Fibroblast of skin of back (primary cell): Measurements from ENCODE around the gene SND1.
A peak's percentile ranks its signal among the peaks of the same experiment; 100 is the strongest.

Experiments
- DNase-seq: peaks from one replicate; pipeline ENCODE4 v3.0.0-alpha.2; 2013

SND1 gene

GRCh38 chr7:127909424-127910152 lies 257.6 kb downstream of the SND1 start:
- no peak for DNase-seq

- no peak for DNase-seq
These were observed 258.7 kb downstream of the SND1 start for GRCh38 chr7:127910670-127911069.

GRCh38 chr7:127911968-127912511 lies 260.0 kb downstream of the SND1 start:
- no peak for DNase-seq

GRCh38 chr7:127912901-127913300 lies 260.9 kb downstream of the SND1 start:
- no peak for DNase-seq

GRCh38 chr7:127913686-127914085 lies 261.7 kb downstream of the SND1 start:
- no peak for DNase-seq

GRCh38 chr7:127914693-127915092 lies 262.7 kb downstream of the SND1 start:
- DNase-seq = no peak

- no peak for DNase-seq
These were observed 264.7 kb downstream of the SND1 start for GRCh38 chr7:127916735-127917134.

- no peak for DNase-seq
These were observed 266.1 kb downstream of the SND1 start for GRCh38 chr7:127918130-127918529.

- peak; percentile 38 for DNase-seq
These were observed 268.9 kb downstream of the SND1 start for GRCh38 chr7:127920787-127921438.

- no peak for DNase-seq
These were observed 270.7 kb downstream of the SND1 start for GRCh38 chr7:127922656-127923055.

- no peak for DNase-seq
These were observed 272.9 kb downstream of the SND1 start for GRCh38 chr7:127924874-127925273.

GRCh38 chr7:127927348-127927696 lies 275.3 kb downstream of the SND1 start:
- peak; percentile 59 for DNase-seq

GRCh38 chr7:127928222-127928621 lies 276.2 kb downstream of the SND1 start:
- DNase-seq = no peak

- DNase-seq = no peak
These were observed 276.9 kb downstream of the SND1 start for GRCh38 chr7:127928852-127929251.

GRCh38 chr7:127930341-127931328 lies 278.6 kb downstream of the SND1 start:
- DNase-seq = no peak

- DNase-seq = no peak
These were observed 280.1 kb downstream of the SND1 start for GRCh38 chr7:127932076-127932475.

- DNase-seq = peak; percentile 46
These were observed 280.5 kb downstream of the SND1 start for GRCh38 chr7:127932496-127932895.

GRCh38 chr7:127933146-127933545 lies 281.2 kb downstream of the SND1 start:
- peak; percentile 10 for DNase-seq

- no peak for DNase-seq
These were observed 282.7 kb downstream of the SND1 start for GRCh38 chr7:127934711-127935110.

- DNase-seq = no peak
These were observed 283.9 kb downstream of the SND1 start for GRCh38 chr7:127935847-127936376.

- no peak for DNase-seq
These were observed 285.2 kb downstream of the SND1 start for GRCh38 chr7:127937066-127937680.

GRCh38 chr7:127938588-127938987 lies 286.6 kb downstream of the SND1 start:
- DNase-seq = peak; percentile 92
